ENCODE measurements around the gene GPR15LG. TPM values are rescaled to one million over a fixed set of nuclear protein-coding genes. Genes with fewer than 3 reads are reported as not detected.

The GPR15LG gene
- polyA plus RNA-seq, 1 experiment: not detected

- H3K27me3 ChIP-seq (ENCODE audit: control insufficient read depth, insufficient read depth, low read length): no peaks in the 10 kb centered on the region
- CTCF ChIA-PET: interaction anchor here (0.6 to 4.4 kb wide), 3 partner anchors 10 to 925 kb away, joined by 3 to 21 read pairs (median 3); no protein-coding TSS in a partner anchor
- POLR2A ChIA-PET: interaction anchor here (0.6 kb wide), 1 partner anchor 7 kb away, joined by 3 read pairs; no protein-coding TSS in a partner anchor
- H3K36me3 ChIP-seq (ENCODE audit: control insufficient read depth, insufficient read depth, low read length): no peaks in the 10 kb centered on the region; the same call in 1 of the 2 replicates
- H3K4me3 ChIP-seq (ENCODE audit: low read depth, low read length): peak overlapping the region; percentile 37
- no peak for DNase-seq (ENCODE audit: low read depth)
- TF ChIP-seq, protein P1, sequence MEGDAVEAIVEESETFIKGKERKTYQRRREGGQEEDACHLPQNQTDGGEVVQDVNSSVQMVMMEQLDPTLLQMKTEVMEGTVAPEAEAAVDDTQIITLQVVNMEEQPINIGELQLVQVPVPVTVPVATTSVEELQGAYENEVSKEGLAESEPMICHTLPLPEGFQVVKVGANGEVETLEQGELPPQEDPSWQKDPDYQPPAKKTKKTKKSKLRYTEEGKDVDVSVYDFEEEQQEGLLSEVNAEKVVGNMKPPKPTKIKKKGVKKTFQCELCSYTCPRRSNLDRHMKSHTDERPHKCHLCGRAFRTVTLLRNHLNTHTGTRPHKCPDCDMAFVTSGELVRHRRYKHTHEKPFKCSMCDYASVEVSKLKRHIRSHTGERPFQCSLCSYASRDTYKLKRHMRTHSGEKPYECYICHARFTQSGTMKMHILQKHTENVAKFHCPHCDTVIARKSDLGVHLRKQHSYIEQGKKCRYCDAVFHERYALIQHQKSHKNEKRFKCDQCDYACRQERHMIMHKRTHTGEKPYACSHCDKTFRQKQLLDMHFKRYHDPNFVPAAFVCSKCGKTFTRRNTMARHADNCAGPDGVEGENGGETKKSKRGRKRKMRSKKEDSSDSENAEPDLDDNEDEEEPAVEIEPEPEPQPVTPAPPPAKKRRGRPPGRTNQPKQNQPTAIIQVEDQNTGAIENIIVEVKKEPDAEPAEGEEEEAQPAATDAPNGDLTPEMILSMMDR (IDR thresholded peaks at IDR 0.05; ENCODE audit: insufficient read depth, low read depth, low read length): no peak
Observed at GRCh38 chr10:84138478-84139125, 35.0 kb upstream of the GPR15LG start.

- POLR2A ChIA-PET: interaction anchor here (0.6 kb wide), 1 partner anchor 8 kb away, joined by 3 read pairs; no protein-coding TSS in a partner anchor
- DNase-seq (ENCODE audit: low read depth): peak; percentile 92
- H3K4me3 ChIP-seq (ENCODE audit: low read depth, low read length): peak within 1 kb of the TSS; percentile 91
- CTCF ChIA-PET: interaction anchor here (0.6 to 4.4 kb wide), 3 partner anchors 9 to 926 kb away, joined by 3 to 21 read pairs (median 3); no protein-coding TSS in a partner anchor
- H3K27me3 ChIP-seq (ENCODE audit: control insufficient read depth, insufficient read depth, low read length): no peaks in the 10 kb centered on the region
- H3K36me3 ChIP-seq (ENCODE audit: control insufficient read depth, insufficient read depth, low read length): no peaks in the 10 kb centered on the region; the same call in 1 of the 2 replicates
- TF ChIP-seq, protein P1 (IDR thresholded peaks at IDR 0.05; ENCODE audit: insufficient read depth, low read depth, low read length): peak; percentile 54
Observed at GRCh38 chr10:84139126-84140035, 34.2 kb upstream of the GPR15LG start, which contains the start of gene GHITM. GHITM (plus strand) TSS chr10:84139509; CDS start chr10:84141501, 1,992 bp downstream.

DNA sequence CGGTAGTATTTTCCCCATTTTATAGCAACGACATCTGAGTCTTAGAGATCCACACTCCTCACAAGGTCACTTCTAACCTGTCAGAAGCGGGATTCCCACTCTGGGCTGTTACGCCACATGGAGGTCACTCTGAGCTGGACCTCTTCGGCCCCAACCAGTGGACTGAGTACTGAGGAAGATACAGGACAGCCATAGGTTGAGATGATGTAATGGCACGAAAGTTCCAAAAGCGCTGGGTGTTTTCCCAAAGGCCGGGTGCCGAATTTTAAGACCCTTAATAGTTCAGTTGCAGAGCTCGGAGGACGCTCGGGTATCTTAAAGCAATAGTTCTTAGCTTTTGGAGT lies 33.6 kb upstream of the GPR15LG start:
- no peak for DNase-seq (ENCODE audit: low read depth)
- ChIA-PET CTCF (interaction anchor here (4.4 kb wide), 1 partner anchor 9 kb away, joined by 21 read pairs; no protein-coding TSS in a partner anchor), POLR2A (no interaction called here)
- Histone ChIP-seq H3K36me3 (ENCODE audit: control insufficient read depth, insufficient read depth, low read length) (no peaks in the 10 kb centered on the region; the same call in 1 of the 2 replicates), H3K4me3 (ENCODE audit: low read depth, low read length) (peak overlapping the region; percentile 91), H3K27me3 (ENCODE audit: control insufficient read depth, insufficient read depth, low read length) (no peaks in the 10 kb centered on the region)
- TF ChIP-seq, protein P1 (IDR thresholded peaks at IDR 0.05; ENCODE audit: insufficient read depth, low read depth, low read length): no peak

GRCh38 chr10:84147347-84147746 lies 26.3 kb upstream of the GPR15LG start:
- H3K27me3 ChIP-seq (ENCODE audit: control insufficient read depth, insufficient read depth, low read length): no peaks in the 10 kb centered on the region
- H3K36me3 ChIP-seq (ENCODE audit: control insufficient read depth, insufficient read depth, low read length): peaks cover 12% of the 10 kb centered on the region
- no peak overlapping the region for H3K4me3 ChIP-seq (ENCODE audit: low read depth, low read length)
- CTCF ChIA-PET: interaction anchor here (0.6 to 3.5 kb wide), 6 partner anchors 8 to 388 kb away, joined by 3 to 21 read pairs (median 6); partner anchors contain the start of gene GHITM
- TF ChIP-seq, protein P1 (IDR thresholded peaks at IDR 0.05; ENCODE audit: insufficient read depth, low read depth, low read length): no peak
- POLR2A ChIA-PET: no interaction called here
- DNase-seq (ENCODE audit: low read depth): no peak
